ENCODE data around the gene SCAF8. TPM values are rescaled to one million over a fixed set of nuclear protein-coding genes. Genes with fewer than 3 reads are reported as not detected.

The SCAF8 gene
- total and polyA plus RNA-seq, 2 of the 4 experiments (the other 2 are of a cell fraction) = 16.1 to 23.5 TPM

- Histone ChIP-seq H2BK20ac (ENCODE audit: low read depth, low read length) (no peak overlapping the region), H2AFZ (replicated peaks; ENCODE audit: low read length, poor library complexity) (no peak overlapping the region), H3K23ac (ENCODE audit: low read depth, low read length) (no peak overlapping the region), H3K4me3 (ENCODE audit: insufficient read depth, low read depth, low read length) (no peak overlapping the region), H3K4me1 (ENCODE audit: control insufficient read depth, insufficient read depth, low read length) (no peaks in the 10 kb centered on the region; the same call in 1 of the 2 replicates), H3K9me3 (ENCODE audit: control insufficient read depth, insufficient read depth, low read length) (no peaks in the 10 kb centered on the region), H3K27ac (ENCODE audit: insufficient read depth, low read length) (no peak overlapping the region), H3K9ac (ENCODE audit: low read depth, low read length) (no peak overlapping the region), H2BK120ac (ENCODE audit: low read depth, low read length) (no peak overlapping the region), H2BK15ac (ENCODE audit: low read depth, low read length) (no peak overlapping the region), H3K56ac (ENCODE audit: extremely low read depth, insufficient read depth, low read length) (no peak overlapping the region), H2AK5ac (ENCODE audit: low read depth, low read length) (no peak overlapping the region), H3K27me3 (ENCODE audit: control insufficient read depth, insufficient read depth, low read length) (no peaks in the 10 kb centered on the region), H4K20me1 (ENCODE audit: insufficient read depth, low read length) (peaks cover 81% of the 10 kb centered on the region), H3K36me3 (ENCODE audit: control insufficient read depth, insufficient read depth, low read length) (peaks cover 5% of the 10 kb centered on the region; the same call in 1 of the 2 replicates), H3K4me2 (ENCODE audit: low read depth, low read length) (no peak overlapping the region), H3K18ac (ENCODE audit: low read depth, low read length) (no peak overlapping the region), H3K14ac (replicated peaks; ENCODE audit: low read depth, low read length) (no peak overlapping the region), H3K4ac (ENCODE audit: low read depth, low read length) (no peak overlapping the region), H2BK5ac (ENCODE audit: low read depth, low read length, poor library complexity, severe bottlenecking) (no peak overlapping the region), H4K8ac (ENCODE audit: low read depth in 2 of 2, low read length in 2 of 2) (no peak overlapping the region), H3K9me1 (ENCODE audit: insufficient read depth, low read length) (peaks cover 18% of the 10 kb centered on the region), H2AK9ac (replicated peaks; ENCODE audit: low read depth, low read length, poor library complexity) (no peak overlapping the region), H3K79me1 (ENCODE audit: low read depth in 1 of 2, low read length in 2 of 2) (peaks cover 2 to 27% of the 10 kb centered on the region in 2 experiments; a peak in 2 of 4 replicates), H4K5ac (ENCODE audit: low read depth, low read length) (no peak overlapping the region), H4K91ac (ENCODE audit: insufficient read depth, low read depth, low read length) (no peak overlapping the region)
- TF ChIP-seq NFE2L2 (IDR thresholded peaks at IDR 0.05; ENCODE audit: low read depth, low read length) = no peak
- TF ChIP-seq RCOR1 (IDR thresholded peaks at IDR 0.05; ENCODE audit: insufficient replicate concordance, low read length) = no peak
- TF ChIP-seq BHLHE40 (IDR thresholded peaks at IDR 0.05; ENCODE audit: low read depth, low read length) = no peak
- no peak for TF ChIP-seq CEBPB (IDR thresholded peaks at IDR 0.05; ENCODE audit: low read depth, low read length)
- TF ChIP-seq CTCF (conservative IDR thresholded peaks at IDR 0.05; ENCODE audit: low read depth, low read length) = no peak
- no peak for TF ChIP-seq MAFK (IDR thresholded peaks at IDR 0.05; ENCODE audit: low read depth, low read length)
- TF ChIP-seq CHD1 (IDR thresholded peaks at IDR 0.05; ENCODE audit: low read depth, low read length) = no peak
- no peak for TF ChIP-seq ELK1 (IDR thresholded peaks at IDR 0.05; ENCODE audit: borderline replicate concordance, low read depth, low read length)
- no peak for TF ChIP-seq MAZ (IDR thresholded peaks at IDR 0.05; ENCODE audit: borderline replicate concordance, low read depth, low read length)
- TF ChIP-seq FOS (IDR thresholded peaks at IDR 0.05; ENCODE audit: low read depth, low read length) = no peak
- no peak for TF ChIP-seq RAD21 (IDR thresholded peaks at IDR 0.05; ENCODE audit: low read length)
- TF ChIP-seq USF2 (IDR thresholded peaks at IDR 0.05; ENCODE audit: low read depth, low read length) = no peak
- no peak for TF ChIP-seq POLR2A (IDR thresholded peaks at IDR 0.05; ENCODE audit: low read depth, low read length)
- no peak for TF ChIP-seq MXI1 (IDR thresholded peaks at IDR 0.05; ENCODE audit: borderline replicate concordance, low read depth, low read length)
- TF ChIP-seq SMC3 (IDR thresholded peaks at IDR 0.05; ENCODE audit: low read depth, low read length) = no peak
- no peak for TF ChIP-seq RFX5 (IDR thresholded peaks at IDR 0.05; ENCODE audit: low read depth, low read length)
- dilution Hi-C loops (cut with HindIII; ENCODE audit: low sequenced_read_pairs, unreplicated experiment) = no loop called here
- no TSS peak for BruUV-seq (replicated peaks)
- in situ Hi-C loops (cut with MboI; ENCODE audit: low sequenced_read_pairs) = no loop called here
- ATAC-seq (ENCODE audit: low read depth) (no peak), DNase-seq (no peak)
- WGBS, 2 experiments (ENCODE audit: extremely low coverage in 2 of 2, insufficient read length in 1 of 2) = no CpG with 5 or more reads among the region's 9 CpGs
- POLR2A ChIA-PET (ENCODE audit: unreplicated experiment) = no interaction called here
- intact Hi-C loops (cut with micrococcal nuclease) = no loop called here
- CTCF ChIA-PET = no interaction called here
Measured at GRCh38 chr6:154737424-154737823, 4.2 kb downstream of the SCAF8 start.
